HUES6 (cell line): ENCODE measurements around the gene CHD9.
A peak's percentile ranks its signal among the peaks of the same experiment; 100 is the strongest.
"Not testable (repeated sequence)": the region's sequence is repeated elsewhere in the genome, so short reads cannot be mapped to it uniquely, and the experiment has no call there.

Experiments
- H3K27ac ChIP-seq: 2 replicates; pipeline ENCODE4 v1.7.0; 2013; ENCODE audit warnings: low read depth, mild to moderate bottlenecking, low read length, inconsistent platforms
- H3K27me3 ChIP-seq: 2 replicates; pipeline ENCODE4 v1.6.1; 2013; ENCODE audit warnings: low read length; ENCODE audit not compliant: control insufficient read depth, insufficient read depth
- H3K36me3 ChIP-seq: 2 replicates; pipeline ENCODE4 v1.6.1; 2013; ENCODE audit warnings: low read length; ENCODE audit not compliant: control insufficient read depth, insufficient read depth
- H3K4me1 ChIP-seq: 2 replicates; pipeline ENCODE4 v1.6.1; 2013; ENCODE audit warnings: low read length; ENCODE audit not compliant: control insufficient read depth, insufficient read depth
- H3K4me3 ChIP-seq: 2 replicates; pipeline ENCODE4 v1.5.1; 2013; ENCODE audit warnings: low read depth, low read length
- H3K9ac ChIP-seq: one replicate; pipeline ENCODE4 v1.6.1; 2013; ENCODE audit warnings: mild to moderate bottlenecking, low read length
- H3K9me3 ChIP-seq: 2 replicates; pipeline ENCODE4 v1.6.1; 2013; ENCODE audit warnings: low read depth, low read length; ENCODE audit not compliant: control insufficient read depth, insufficient read depth

The CHD9 gene

GRCh38 chr16:53175118-53175517 lies 120.3 kb downstream of the CHD9 start:
- Histone ChIP-seq H3K27me3 (no peaks in the 10 kb centered on the region), H3K9ac (no peak overlapping the region), H3K4me3 (no peak overlapping the region), H3K27ac (no peak overlapping the region), H3K36me3 (no peaks in the 10 kb centered on the region), H3K9me3 (no peaks in the 10 kb centered on the region), H3K4me1 (no peaks in the 10 kb centered on the region)

DNA sequence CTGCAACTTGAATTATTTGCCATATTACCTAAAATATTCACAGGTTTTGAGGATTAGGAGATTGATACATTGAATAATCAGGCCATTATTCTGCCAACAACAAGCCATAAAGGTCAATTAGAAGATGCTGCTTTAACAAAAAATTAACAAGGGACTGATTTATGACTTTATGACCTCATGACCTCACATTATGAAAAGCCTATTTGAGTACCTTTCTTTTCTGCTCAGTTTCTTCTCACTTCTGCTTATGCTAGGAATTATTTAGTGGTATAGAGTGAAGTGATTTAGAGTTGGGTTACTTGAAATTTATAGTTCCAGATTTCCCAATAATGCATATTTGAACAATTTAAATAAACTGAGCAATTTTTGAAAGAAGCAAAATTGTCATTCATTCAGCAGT lies 121.6 kb downstream of the CHD9 start:
- Histone ChIP-seq H3K27ac (no peak overlapping the region), H3K27me3 (no peaks in the 10 kb centered on the region), H3K9ac (no peak overlapping the region), H3K4me1 (no peaks in the 10 kb centered on the region), H3K4me3 (no peak overlapping the region), H3K36me3 (no peaks in the 10 kb centered on the region), H3K9me3 (no peaks in the 10 kb centered on the region)

DNA sequence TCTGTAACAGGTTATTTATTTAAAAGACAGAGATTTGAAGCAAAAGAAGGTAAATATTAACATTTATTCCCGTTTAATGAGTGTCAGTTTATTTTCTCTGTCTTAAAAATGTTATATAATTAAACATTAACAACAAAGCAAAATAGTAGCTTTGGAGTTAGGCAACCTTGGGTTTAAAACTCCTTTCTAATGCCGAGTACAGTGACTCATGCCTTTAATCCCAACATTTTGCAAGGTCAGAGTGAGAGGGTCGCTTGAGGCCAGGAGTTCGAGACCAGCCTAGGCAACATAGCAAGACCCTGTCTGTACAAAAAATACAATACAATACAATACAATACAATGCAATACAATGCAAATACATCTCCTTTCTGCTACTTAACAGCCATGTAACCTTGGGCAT lies 128.7 kb downstream of the CHD9 start:
- Histone ChIP-seq H3K4me3 (no peak overlapping the region), H3K4me1 (no peaks in the 10 kb centered on the region), H3K9ac (no peak overlapping the region), H3K9me3 (peaks cover 31% of the 10 kb centered on the region), H3K27ac (no peak overlapping the region), H3K27me3 (no peaks in the 10 kb centered on the region), H3K36me3 (peaks cover 3% of the 10 kb centered on the region; the same call in 1 of the 2 replicates)

DNA sequence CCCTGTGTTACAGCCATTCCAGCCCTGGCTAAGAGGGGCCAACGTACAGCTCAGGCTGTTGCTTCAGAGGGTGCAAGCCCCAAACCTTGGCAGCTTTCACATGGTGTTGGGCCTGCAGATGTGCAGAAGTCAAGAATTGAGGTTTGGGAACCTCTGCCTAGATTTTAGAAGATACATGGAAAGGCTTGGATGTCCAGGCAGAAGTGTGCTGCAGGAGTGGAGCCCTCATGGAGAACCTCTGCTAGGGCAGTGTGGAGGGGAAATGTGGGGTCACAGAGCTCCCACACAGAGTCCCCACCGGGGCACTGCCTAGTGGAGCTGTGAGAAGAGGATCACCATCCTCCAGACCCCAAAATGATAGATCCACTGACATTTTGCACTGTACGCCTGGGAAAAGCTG lies 130.9 kb downstream of the CHD9 start:
- H3K9me3 ChIP-seq, result peaks cover 31% of the 10 kb centered on the region

DNA sequence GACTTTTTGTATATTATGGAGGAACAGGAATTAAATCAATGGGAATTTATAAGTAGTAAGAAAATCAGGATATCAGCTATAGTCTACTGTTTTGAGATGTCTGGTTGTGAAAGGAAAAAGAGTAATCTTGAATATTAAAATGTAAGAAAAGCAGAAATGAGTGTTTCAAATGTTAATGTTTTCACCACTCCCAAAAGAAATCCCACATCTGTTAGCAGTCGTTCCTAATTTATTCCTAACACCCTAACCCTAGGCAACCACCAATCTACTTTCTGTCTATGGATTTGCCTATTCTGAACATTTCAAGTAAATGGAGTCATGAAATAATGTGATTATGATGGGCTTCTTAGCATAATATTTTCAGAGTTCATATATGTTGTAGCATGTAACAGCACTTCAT lies 133.0 kb downstream of the CHD9 start:
- H3K9ac ChIP-seq, result no peak overlapping the region
- no peak overlapping the region for H3K27ac ChIP-seq
- H3K4me3 ChIP-seq, result no peak overlapping the region
- no peaks in the 10 kb centered on the region for H3K27me3 ChIP-seq
- H3K4me1 ChIP-seq, result no peaks in the 10 kb centered on the region
- peaks cover 3% of the 10 kb centered on the region; the same call in 1 of the 2 replicates for H3K36me3 ChIP-seq
- peaks cover 31% of the 10 kb centered on the region for H3K9me3 ChIP-seq

More for the DNA sequence above, 130.9 kb downstream of the CHD9 start:
- H3K27ac ChIP-seq, H3K27me3 ChIP-seq, H3K36me3 ChIP-seq, H3K9ac ChIP-seq, H3K4me3 ChIP-seq, H3K4me1 ChIP-seq: not testable (repeated sequence)

DNA sequence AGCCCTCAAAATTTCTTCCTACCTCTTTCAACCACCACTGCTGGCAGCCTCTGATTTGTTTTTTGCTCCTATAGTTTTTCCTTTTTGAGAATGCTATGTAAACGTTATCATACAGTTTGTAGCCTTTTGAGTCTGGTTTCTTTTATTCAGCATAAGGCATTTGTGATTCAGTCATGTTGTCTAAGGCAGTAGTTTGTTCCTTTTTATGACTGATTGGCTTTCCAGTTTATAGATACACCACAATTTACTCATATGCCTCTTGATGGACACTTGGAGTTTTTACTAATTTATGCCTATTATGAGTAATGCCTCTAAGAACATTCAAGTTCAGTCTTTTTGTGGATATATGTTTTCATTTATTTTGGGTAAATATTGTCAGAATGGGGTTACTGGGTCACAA lies 136.6 kb downstream of the CHD9 start:
- H3K27ac ChIP-seq, result no peak overlapping the region
- no peaks in the 10 kb centered on the region for H3K27me3 ChIP-seq
- H3K9ac ChIP-seq, result no peak overlapping the region
- H3K9me3 ChIP-seq, result peaks cover 7% of the 10 kb centered on the region; the same call in 1 of the 2 replicates
- H3K4me3 ChIP-seq, result no peak overlapping the region
- no peaks in the 10 kb centered on the region for H3K36me3 ChIP-seq
- H3K4me1 ChIP-seq, result no peaks in the 10 kb centered on the region

DNA sequence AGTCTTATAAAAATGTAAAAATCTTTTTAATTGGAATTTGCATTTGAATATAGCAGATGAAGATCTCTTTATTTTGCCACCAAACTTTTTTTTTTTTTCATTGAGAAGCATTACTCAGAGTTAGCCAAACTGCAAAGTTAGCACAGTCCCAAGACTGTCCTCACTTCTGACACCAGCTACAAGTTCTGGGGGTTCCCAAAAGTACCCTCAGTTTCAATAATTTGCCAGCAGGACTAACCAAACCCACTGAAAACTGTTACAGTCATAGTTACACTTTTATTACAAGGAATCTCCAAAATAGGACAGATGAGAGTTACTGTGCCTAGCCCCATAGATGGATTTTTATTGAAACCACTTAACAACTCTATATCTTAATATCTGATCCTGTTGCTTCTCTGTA lies 144.1 kb downstream of the CHD9 start:
- no peak overlapping the region for H3K4me3 ChIP-seq

DNA sequence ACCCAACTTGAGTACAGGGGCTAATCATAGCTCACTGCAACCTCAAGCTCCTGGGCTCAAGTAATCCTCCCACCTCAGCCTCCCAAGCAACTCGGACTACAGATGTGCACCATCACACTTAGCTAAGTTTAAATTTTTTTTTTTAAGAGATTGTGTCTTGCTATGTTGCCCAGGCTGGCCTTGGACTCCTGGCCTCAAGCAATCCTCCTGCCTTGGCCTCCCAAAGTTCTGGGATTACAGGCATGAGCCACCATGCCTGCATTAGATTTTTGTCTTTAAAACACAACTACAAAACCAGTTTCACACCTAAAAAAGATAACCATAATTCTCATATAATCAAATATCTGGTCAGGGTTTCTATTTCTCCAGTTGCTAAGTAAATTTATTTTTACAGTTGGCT lies 147.1 kb downstream of the CHD9 start:
- Histone ChIP-seq H3K36me3 (no peaks in the 10 kb centered on the region; the same call in 1 of the 2 replicates), H3K9ac (no peak overlapping the region), H3K4me3 (no peak overlapping the region), H3K27ac (no peak overlapping the region), H3K9me3 (peaks cover 19% of the 10 kb centered on the region), H3K27me3 (no peaks in the 10 kb centered on the region), H3K4me1 (peaks cover 8% of the 10 kb centered on the region)

More for the DNA sequence above, 144.1 kb downstream of the CHD9 start:
- peaks cover 19% of the 10 kb centered on the region for H3K9me3 ChIP-seq
- no peak overlapping the region for H3K9ac ChIP-seq
- H3K4me1 ChIP-seq, result no peaks in the 10 kb centered on the region
- H3K27me3 ChIP-seq, result no peaks in the 10 kb centered on the region
- no peak overlapping the region for H3K27ac ChIP-seq
- no peaks in the 10 kb centered on the region; the same call in 1 of the 2 replicates for H3K36me3 ChIP-seq

DNA sequence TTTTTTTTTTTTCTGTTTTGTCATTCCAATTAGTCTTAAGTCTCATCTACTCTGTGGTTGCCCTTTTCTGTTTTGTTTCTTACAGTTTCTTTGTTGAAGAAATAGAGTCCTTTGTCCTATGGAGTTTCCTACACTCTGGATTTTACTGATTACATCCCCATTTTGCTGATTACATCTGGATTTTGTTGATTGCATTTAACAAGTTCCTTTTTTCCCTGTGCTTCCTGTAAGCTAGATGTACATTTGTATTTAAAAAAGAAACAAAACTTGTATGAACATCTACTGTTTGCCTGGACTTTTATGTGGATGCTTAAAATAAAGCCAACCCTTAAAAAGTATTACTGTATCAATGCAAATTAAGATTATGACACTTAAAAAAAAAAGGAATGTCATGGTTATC lies 147.6 kb downstream of the CHD9 start:
- Histone ChIP-seq H3K27me3 (no peaks in the 10 kb centered on the region), H3K27ac (no peak overlapping the region), H3K9ac (no peak overlapping the region)

DNA sequence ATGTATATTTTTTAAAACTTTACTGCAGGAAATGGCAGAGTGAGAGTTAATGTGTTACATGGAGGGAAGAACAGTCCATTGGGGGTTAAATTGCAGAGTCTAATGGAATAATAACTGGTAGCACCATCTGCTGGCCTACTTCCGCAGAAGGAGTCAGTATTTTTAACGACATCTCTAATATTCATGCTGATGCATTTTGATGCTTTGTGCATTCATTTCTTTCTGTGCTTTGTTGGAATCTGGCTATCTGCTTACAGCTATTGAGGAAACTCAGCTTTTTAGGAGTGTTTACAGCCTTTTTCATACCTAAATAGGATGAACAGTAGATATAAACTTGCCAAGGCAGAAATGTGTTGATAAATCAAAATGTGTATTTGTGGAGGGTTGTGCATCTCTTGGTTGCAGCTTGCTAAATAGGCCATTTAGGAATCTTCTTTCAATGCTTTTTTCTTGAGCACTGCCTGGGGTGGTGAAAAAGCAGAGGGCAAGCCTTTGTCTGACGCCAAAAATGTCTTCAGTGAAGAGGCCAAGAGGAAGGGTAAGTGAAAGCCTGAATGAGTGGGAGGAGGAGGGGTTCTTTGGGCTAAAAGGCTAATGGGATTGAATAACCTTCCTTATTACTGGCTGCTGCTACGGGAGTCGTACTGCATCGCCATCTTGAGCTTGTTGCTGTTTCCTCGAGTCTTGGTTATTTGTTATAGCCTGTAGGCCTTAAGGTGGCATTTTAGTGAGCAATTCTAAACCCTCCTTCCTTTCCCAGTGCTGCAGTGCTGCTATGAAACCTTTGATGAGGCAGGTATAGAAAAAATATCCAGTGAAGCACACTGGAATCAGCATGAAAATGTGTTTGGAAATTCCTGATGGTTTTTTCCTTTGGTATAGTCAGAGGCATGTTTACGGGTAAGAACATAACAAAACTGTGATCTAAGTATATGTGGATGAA lies 153.3 kb downstream of the CHD9 start:
- H3K27me3 ChIP-seq, result no peaks in the 10 kb centered on the region
- peaks cover 4% of the 10 kb centered on the region for H3K9me3 ChIP-seq
- no peaks in the 10 kb centered on the region for H3K36me3 ChIP-seq
- H3K4me3 ChIP-seq, result peak overlapping the region; percentile 63
- H3K27ac ChIP-seq, result peak overlapping the region; percentile 79
- peaks cover 17% of the 10 kb centered on the region for H3K4me1 ChIP-seq
- H3K9ac ChIP-seq, result peak overlapping the region; percentile 85

More for the DNA sequence above, 147.6 kb downstream of the CHD9 start:
- Histone ChIP-seq H3K9me3 (peaks cover 19% of the 10 kb centered on the region), H3K4me1 (peaks cover 12% of the 10 kb centered on the region), H3K4me3 (no peak overlapping the region), H3K36me3 (no peaks in the 10 kb centered on the region; the same call in 1 of the 2 replicates)

GRCh38 chr16:53209429-53209828 lies 154.6 kb downstream of the CHD9 start:
- H3K27ac ChIP-seq, result no peak overlapping the region; the same call in 1 of the 2 replicates
- no peaks in the 10 kb centered on the region for H3K27me3 ChIP-seq
- peak overlapping the region; percentile 24 for H3K9ac ChIP-seq
- peaks cover 4% of the 10 kb centered on the region for H3K36me3 ChIP-seq
- H3K4me3 ChIP-seq, result peak overlapping the region; percentile 63
- no peaks in the 10 kb centered on the region for H3K9me3 ChIP-seq
- peaks cover 17% of the 10 kb centered on the region for H3K4me1 ChIP-seq
